ENCODE data around the gene SMG1. TPM values are rescaled to one million over a fixed set of nuclear protein-coding genes. Genes with fewer than 3 reads are reported as not detected.
"Not testable (repeated sequence)": the region's sequence is repeated elsewhere in the genome, so short reads cannot be mapped to it uniquely, and the experiment has no call there.

Gene SMG1
- total RNA-seq, 4 donors from 2014 or later, result 55.3 to 142 (median 88.9) TPM

DNA sequence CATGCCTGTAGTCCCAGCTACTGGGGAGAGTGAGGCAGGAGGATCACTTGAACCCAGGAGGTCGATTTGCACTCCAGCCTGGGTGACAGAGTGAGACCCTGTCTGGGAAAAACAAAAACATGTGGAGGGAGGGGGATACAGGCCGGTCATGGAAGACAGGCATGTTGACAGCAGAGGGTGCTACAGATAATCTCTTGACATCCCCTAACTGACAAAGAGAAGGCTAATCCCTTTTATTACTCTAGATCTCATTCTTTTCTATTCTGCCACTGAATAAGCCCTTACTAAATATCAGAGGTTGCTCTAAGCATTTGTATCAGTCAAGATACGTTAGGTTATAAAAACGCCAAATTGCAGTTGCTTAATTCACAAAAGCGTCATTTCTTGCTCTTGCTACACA, 149.9 kb downstream of the SMG1 start:
- H3K27me3 ChIP-seq, result not testable (repeated sequence)

DNA sequence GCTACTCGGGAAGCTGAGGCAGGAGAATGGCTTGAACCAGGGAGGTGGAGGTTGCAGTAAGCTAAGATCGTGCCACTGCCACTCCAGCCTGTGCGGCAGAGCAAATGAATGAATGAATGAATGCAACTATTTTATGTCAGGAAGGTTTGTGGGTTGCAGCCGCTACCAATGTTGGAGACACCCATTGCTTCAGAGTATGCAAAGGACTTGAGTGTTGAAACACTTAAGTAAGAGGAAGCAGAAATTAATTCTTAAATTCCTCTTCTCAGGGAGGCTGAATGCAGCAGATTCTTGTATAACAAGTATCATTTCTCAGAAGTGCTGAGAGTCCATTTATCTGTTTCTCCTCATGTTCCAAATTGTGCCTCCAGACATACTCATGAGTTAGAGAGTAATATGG, 151.6 kb downstream of the SMG1 start:
- H3K4me1 ChIP-seq; H3K9me3 ChIP-seq; H3K27me3 ChIP-seq; H3K36me3 ChIP-seq; DNase-seq; H3K27ac ChIP-seq; intact Hi-C loops (cut with DNase I; ENCODE audit: low total_unique reads); H3K4me3 ChIP-seq: not testable (repeated sequence)

More for the DNA sequence above, 149.9 kb downstream of the SMG1 start:
- H3K4me1 ChIP-seq; DNase-seq; H3K9me3 ChIP-seq; H3K27ac ChIP-seq; H3K36me3 ChIP-seq; H3K4me3 ChIP-seq; intact Hi-C loops (cut with DNase I; ENCODE audit: low total_unique reads): not testable (repeated sequence)

DNA sequence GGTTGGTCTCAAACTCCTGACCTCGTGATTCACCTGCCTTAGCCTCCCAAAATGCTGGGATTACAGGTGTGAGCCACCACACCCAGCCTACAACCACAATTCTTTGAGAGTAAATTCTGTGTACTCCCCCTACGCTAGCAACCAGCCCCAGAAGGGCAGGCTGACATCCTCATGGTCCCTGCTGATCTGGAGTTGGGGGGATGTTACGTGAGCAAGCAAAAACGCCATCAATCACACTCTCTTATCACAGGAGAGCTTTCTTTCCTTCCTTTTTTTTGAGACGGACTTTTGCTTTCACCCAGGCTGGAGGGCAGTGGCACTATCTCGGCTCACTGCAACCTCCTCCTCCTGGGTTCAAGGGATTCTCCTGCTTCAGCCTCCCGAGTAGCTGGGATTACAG, 154.0 kb downstream of the SMG1 start:
- H3K9me3 ChIP-seq; DNase-seq; H3K4me3 ChIP-seq; H3K27me3 ChIP-seq; H3K4me1 ChIP-seq; H3K36me3 ChIP-seq; H3K27ac ChIP-seq; intact Hi-C loops (cut with DNase I; ENCODE audit: low total_unique reads): not testable (repeated sequence)

DNA sequence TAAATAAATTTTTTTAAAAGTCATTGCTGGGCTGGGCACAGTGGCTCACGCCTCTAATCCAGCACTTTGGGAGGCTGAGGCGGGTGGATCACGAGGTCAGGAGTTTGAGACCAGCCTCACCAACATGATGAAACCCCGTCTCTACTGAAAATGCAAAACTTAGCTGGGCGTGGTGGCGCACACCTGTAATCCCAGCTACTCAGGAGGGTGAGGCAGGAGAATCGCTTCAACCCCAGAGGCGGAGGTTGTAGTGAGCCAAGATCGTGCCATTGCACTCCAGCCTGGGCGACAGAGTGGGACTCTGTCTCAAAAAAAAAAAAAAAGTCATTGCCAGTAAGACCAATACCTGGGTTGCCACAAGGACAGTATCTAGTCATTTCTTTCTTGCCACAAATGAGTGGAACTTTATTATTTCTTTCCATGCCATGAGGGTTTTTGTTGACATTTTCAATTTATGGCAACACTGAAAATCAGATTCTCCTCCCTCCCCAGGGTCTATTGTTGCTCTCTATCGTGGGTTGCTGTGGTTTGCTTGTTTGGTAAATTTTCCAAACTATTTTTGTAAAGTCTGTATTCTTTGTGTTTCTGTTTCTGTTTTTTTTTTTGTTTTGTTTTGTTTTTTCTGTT, 155.8 kb downstream of the SMG1 start:
- H3K4me3 ChIP-seq; intact Hi-C loops (cut with DNase I; ENCODE audit: low total_unique reads); H3K27me3 ChIP-seq; H3K4me1 ChIP-seq; H3K36me3 ChIP-seq; H3K9me3 ChIP-seq; DNase-seq; H3K27ac ChIP-seq: not testable (repeated sequence)

DNA sequence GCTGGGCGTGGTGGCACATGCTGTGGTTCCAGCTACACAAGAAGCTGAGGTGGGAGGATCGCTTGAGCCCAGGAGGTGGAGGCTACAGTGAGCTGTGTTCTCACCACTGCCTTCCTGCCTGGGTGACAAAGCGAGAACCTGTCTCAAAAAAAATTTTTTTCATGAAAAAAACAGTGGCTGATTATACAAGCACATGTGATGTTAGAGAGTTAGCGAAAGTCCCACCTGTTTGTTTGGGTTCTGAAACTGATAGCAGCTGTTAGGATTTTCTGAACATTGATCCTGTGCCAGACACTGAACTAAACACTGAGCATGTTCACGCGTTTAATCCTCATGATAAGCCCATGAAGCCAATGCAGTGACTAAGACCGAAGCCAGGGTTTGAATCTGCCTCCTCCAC, 159.0 kb downstream of the SMG1 start:
- H3K4me3 ChIP-seq; DNase-seq; H3K9me3 ChIP-seq; intact Hi-C loops (cut with DNase I; ENCODE audit: low total_unique reads); H3K27me3 ChIP-seq; H3K36me3 ChIP-seq; H3K27ac ChIP-seq; H3K4me1 ChIP-seq: not testable (repeated sequence)

DNA sequence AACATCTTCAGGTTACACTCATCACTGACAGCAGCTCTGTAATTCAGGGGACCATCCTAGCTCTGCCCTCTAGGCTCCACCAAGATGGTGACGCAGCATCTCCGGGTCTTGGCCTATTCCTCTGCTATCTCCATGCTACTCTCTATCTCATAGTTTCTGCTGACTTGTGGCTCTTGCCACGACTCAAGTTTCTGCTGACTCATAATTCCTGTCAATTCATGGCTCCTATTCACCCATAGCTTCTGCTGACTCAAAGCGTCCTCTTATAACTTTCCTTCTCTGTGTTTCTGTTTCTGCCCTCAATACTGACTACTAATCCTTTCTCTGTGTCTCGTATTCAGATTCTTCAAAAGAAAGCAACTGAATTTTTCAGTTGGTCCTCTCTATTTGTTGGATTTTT, 163.5 kb downstream of the SMG1 start:
- H3K27ac ChIP-seq; H3K27me3 ChIP-seq; H3K9me3 ChIP-seq; H3K4me3 ChIP-seq; DNase-seq; intact Hi-C loops (cut with DNase I; ENCODE audit: low total_unique reads); H3K4me1 ChIP-seq; H3K36me3 ChIP-seq: not testable (repeated sequence)

DNA sequence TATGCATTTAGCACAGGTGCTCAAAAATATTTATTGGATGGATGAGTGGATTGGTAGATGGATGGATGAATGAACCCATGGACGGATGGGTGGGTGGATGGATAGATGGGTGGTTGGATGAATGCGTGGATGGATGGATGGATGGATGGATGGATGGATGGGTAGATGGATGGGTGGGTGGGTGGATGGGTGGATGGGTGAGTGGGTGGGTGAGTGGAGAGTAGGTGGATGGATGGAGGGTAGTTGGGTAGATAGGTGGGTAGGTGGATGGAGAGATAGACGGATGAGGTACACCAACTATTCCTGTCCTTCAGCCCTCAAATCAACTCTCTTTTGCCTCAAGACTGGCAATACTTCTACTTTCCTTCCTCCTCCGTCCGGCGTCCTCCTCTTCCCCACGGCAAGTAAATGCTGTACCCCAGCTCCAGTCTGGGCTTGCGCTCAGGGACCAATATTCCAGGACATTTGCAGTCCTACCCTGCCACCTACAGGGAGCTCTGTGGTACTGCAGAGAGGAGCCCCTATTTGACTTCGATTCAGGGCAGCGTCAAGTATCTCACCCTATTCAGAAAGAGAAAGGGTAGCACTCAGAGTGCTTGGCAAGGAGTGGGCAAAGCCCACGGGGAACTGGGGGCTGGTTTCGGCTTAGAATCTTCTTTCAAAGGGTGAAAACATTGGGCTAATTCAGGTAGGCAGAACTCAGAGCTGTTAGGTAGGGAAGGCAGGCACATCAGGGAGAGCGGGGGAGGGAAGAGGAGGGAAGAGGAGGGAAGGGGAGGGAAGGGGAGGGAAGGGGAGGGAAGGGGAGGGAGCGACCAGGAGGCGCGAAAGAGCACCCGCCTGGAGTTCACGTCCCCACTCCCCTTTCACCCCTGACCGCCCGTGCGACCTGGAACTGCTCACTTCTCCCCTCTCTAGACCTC, 166.3 kb downstream of the SMG1 start:
- H3K4me3 ChIP-seq; H3K4me1 ChIP-seq; H3K27ac ChIP-seq; intact Hi-C loops (cut with DNase I; ENCODE audit: low total_unique reads); H3K27me3 ChIP-seq; H3K9me3 ChIP-seq; H3K36me3 ChIP-seq: not testable (repeated sequence)
- DNase-seq, result peak; percentile 18 to 38
- TF ChIP-seq, protein P1, sequence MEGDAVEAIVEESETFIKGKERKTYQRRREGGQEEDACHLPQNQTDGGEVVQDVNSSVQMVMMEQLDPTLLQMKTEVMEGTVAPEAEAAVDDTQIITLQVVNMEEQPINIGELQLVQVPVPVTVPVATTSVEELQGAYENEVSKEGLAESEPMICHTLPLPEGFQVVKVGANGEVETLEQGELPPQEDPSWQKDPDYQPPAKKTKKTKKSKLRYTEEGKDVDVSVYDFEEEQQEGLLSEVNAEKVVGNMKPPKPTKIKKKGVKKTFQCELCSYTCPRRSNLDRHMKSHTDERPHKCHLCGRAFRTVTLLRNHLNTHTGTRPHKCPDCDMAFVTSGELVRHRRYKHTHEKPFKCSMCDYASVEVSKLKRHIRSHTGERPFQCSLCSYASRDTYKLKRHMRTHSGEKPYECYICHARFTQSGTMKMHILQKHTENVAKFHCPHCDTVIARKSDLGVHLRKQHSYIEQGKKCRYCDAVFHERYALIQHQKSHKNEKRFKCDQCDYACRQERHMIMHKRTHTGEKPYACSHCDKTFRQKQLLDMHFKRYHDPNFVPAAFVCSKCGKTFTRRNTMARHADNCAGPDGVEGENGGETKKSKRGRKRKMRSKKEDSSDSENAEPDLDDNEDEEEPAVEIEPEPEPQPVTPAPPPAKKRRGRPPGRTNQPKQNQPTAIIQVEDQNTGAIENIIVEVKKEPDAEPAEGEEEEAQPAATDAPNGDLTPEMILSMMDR (IDR thresholded peaks at IDR 0.05), result peak; percentile 46 to 66 (median 62)

DNA sequence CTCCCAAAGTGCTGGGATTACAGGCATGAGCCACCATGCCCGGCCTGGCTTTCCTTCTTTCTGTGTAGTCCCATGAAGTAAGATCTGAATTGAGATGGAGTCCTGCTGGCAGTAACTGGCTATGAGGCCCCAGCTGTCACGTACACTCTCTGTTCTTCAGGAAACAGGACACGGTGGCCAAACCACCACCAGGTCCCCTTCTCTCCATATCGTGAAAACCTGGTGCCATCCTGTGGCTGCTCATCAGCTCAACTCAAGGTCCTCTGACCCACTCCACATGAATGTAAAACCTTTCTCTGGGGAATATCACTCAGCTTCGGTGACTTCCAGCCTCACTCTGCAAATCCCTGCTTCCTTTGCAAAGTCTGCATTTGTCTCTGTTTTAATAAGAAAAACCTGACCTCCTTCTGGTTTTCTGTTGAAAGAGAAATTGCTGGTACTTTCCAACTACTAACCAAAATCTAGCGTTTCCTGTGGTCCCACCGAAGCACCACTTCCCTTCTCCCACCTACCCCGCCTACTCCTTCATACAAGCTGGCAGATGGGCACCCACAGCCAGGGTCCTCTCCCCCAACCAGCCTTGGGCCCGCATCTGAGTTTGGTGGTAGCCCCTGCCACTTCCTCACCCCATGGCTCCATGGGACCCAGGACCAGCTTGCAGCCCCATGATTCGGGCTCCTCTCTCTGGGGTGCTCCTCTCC, 168.1 kb downstream of the SMG1 start:
- DNase-seq; H3K9me3 ChIP-seq; H3K4me1 ChIP-seq; H3K27me3 ChIP-seq; H3K27ac ChIP-seq; intact Hi-C loops (cut with DNase I; ENCODE audit: low total_unique reads); H3K4me3 ChIP-seq; H3K36me3 ChIP-seq: not testable (repeated sequence)

DNA sequence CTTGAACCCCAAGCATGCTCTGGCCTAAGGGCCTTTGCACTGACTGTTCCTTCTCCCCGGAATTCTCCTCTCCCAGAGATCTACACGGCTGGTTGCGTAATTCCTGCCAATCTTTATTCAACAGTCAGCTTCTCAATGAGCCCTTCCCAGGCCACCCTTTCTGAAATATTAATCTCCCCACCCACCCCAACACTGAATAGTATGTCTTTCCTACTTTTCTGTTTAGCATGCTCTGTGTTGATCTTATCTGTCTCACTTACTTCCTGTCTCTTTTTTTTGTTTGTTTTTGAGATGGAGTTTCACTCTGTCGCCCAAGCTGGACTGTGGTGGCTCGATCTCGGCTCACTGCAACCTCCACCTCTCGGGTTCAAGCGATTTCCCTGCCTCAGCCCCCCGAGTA, 169.6 kb downstream of the SMG1 start:
- H3K4me3 ChIP-seq; H3K36me3 ChIP-seq; H3K27ac ChIP-seq; DNase-seq; H3K27me3 ChIP-seq; H3K9me3 ChIP-seq; intact Hi-C loops (cut with DNase I; ENCODE audit: low total_unique reads); H3K4me1 ChIP-seq: not testable (repeated sequence)

All from uterus (tissue), 4 donors.